Measurements from ENCODE around the gene PNMT.
A peak's percentile ranks its signal among the peaks of the same experiment; 100 is the strongest.

Gene PNMT

DNA sequence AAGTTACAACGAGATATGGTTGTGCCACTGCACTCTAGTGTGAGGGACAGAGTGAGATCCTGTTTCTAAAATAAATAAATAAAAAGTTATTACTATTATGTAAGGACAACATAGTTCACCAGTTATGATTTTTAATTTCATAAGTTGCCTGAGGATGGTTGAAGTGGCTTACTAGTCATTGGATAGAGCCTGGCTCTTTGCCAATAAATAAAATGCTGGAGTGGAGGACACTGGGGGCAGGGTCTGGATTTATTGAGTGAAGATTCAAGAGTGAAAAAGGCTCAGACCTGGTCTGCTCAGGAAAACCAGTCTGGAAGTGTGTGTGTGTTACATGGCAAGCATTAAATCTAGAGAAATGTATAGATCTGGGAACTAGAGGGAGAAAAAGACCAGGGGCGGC, 29.2 kb upstream of the PNMT start:
- CTCF ChIA-PET = interaction anchor here (1.5 to 18.2 kb wide), 3 partner anchors 8 to 17 kb away, joined by 5 to 200 read pairs (median 21); no protein-coding TSS in a partner anchor
- Mint-ChIP-seq H3K27ac (no peak overlapping the region), H3K4me1 (peaks cover 64% of the 10 kb centered on the region), H3K9me3 (no peaks in the 10 kb centered on the region), H3K27me3 (peaks cover 4% of the 10 kb centered on the region), H3K4me3 (peak overlapping the region; percentile 22), H3K36me3 (peaks cover 13% of the 10 kb centered on the region)
- DNase-seq = no peak

DNA sequence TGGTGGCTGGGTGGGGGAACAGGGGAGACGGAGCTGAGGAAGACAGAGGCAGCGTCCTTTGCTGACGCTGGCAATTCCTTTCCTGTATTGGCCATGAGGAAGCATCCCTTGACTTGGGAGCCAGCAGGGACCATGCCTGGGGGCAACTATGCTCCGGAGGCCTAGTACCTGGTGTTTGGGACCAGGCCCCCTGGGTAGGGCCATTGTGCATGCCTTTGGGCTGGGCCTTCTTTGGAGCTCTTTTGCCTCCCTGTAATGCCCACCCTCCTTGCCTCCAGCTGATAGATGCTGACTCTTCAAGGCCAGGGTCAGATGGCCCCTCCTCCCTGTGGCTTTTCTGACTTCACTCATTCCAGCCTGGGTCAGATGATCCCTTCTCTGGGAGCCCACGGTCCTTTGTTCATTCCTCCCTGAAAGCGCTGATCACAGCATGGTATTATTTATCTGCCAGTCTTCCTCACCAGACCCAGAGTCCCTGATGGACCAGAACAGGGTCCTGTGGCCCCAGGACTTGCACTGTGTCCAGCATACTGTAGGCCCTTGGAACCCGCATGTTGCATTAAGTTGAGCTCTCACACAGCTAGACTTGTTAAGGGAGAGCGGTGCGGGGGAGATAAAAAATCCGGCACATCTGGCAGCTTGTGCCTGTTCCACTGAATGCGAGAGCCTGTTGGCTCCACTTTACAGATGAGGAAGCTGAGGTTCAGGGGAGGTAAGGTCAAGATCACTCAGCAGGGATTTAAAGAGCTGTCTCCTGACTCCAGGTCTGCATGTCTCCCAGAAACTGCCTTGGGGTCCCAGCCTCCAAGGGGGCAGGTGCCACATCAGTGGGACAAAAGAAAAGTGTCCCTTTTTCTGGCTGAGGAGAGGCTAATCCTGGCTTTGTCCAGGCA, 28.4 kb upstream of the PNMT start:
- no peak overlapping the region for H3K4me3 Mint-ChIP-seq

DNA sequence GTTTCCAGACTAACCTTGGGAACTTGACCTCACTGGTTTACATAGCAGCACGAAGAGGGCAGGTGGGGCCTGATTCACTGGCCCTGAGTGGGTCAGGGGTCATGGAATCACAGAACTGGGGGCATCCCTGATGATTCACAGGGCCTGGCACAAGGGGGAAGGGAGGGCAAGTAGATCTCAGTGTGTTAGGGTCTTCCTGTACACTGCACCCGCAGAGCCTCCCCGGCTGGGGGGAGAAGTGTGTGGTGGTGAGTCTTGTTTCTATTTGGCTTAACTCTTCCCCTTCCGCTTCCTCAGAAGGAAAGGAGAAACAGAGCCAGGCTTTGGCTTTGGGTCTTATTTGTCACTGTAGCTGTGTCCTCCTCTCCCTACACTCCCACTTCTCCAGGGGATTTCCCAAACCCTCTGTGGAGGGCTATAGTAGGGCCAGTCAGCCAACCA, 27.6 kb upstream of the PNMT start:
- CTCF ChIA-PET = interaction anchor here (1.5 to 18.2 kb wide), 3 partner anchors 10 to 18 kb away, joined by 5 to 200 read pairs (median 21); no protein-coding TSS in a partner anchor
- Mint-ChIP-seq H3K27ac (no peak overlapping the region), H3K9me3 (no peaks in the 10 kb centered on the region), H3K36me3 (peaks cover 14% of the 10 kb centered on the region), H3K4me1 (peaks cover 62% of the 10 kb centered on the region), H3K4me3 (no peak overlapping the region), H3K27me3 (no peaks in the 10 kb centered on the region)
- DNase-seq = no peak

More for the DNA sequence above, 28.4 kb upstream of the PNMT start:
- Mint-ChIP-seq H3K27ac (no peak overlapping the region), H3K27me3 (no peaks in the 10 kb centered on the region), H3K36me3 (peaks cover 13% of the 10 kb centered on the region), H3K9me3 (no peaks in the 10 kb centered on the region), H3K4me1 (peaks cover 64% of the 10 kb centered on the region)
- CTCF ChIA-PET = interaction anchor here (1.5 to 18.2 kb wide), 3 partner anchors 9 to 18 kb away, joined by 5 to 200 read pairs (median 21); no protein-coding TSS in a partner anchor
- DNase-seq = no peak

DNA sequence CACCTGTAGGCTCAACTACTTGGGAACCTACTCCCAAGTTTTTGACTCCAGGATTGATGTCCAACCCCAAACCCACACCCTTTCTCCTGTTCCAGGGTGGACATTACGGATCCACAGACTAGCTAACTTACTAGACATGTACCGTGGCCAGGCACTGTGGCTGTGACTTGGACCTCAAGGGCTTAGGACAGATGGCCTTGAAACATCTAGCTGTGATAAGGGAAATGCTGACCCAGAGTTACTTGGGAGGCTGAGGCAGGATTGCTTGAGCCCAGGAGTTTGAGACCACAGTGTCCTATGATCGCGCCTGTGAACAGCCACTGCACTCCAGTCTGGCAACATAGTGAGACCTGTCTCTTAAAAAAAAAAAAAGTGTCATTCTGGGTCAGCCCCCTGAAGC, 27.2 kb upstream of the PNMT start:
- CTCF ChIA-PET = interaction anchor here (1.0 to 18.2 kb wide), 4 partner anchors 8 to 39 kb away, joined by 3 to 200 read pairs (median 12); no protein-coding TSS in a partner anchor

DNA sequence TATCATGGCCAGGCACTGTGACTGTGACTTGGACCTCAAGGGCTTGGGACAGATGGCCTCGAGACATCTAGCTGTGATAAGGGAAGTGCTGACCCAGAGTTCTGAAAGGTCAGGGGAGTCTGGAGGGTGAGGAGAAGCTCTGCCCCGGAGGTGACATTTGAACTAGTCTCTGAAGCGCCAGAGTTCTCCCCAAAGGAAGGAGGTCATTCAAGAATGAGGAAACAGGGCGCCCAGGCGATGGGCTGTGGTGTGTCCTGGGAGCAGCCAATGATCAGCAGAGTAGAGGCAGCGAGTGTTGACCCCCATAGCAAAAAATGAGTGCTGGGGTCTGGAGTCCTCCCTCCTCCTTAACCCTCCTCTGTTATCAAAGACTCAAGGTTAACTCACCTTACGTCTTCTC, 26.4 kb upstream of the PNMT start:
- Mint-ChIP-seq H3K36me3 (peaks cover 14% of the 10 kb centered on the region), H3K27ac (no peak overlapping the region), H3K9me3 (no peaks in the 10 kb centered on the region), H3K27me3 (no peaks in the 10 kb centered on the region), H3K4me1 (peaks cover 54% of the 10 kb centered on the region), H3K4me3 (no peak overlapping the region)
- CTCF ChIA-PET = interaction anchor here (0.9 to 18.2 kb wide), 4 partner anchors 9 to 38 kb away, joined by 3 to 200 read pairs (median 4); no protein-coding TSS in a partner anchor
- no peak for DNase-seq

More for the DNA sequence above, 27.2 kb upstream of the PNMT start:
- peaks cover 14% of the 10 kb centered on the region for H3K36me3 Mint-ChIP-seq
- peaks cover 59% of the 10 kb centered on the region for H3K4me1 Mint-ChIP-seq
- no peaks in the 10 kb centered on the region for H3K27me3 Mint-ChIP-seq
- DNase-seq = no peak
- no peak overlapping the region for H3K4me3 Mint-ChIP-seq
- no peak overlapping the region for H3K27ac Mint-ChIP-seq
- no peaks in the 10 kb centered on the region for H3K9me3 Mint-ChIP-seq

DNA sequence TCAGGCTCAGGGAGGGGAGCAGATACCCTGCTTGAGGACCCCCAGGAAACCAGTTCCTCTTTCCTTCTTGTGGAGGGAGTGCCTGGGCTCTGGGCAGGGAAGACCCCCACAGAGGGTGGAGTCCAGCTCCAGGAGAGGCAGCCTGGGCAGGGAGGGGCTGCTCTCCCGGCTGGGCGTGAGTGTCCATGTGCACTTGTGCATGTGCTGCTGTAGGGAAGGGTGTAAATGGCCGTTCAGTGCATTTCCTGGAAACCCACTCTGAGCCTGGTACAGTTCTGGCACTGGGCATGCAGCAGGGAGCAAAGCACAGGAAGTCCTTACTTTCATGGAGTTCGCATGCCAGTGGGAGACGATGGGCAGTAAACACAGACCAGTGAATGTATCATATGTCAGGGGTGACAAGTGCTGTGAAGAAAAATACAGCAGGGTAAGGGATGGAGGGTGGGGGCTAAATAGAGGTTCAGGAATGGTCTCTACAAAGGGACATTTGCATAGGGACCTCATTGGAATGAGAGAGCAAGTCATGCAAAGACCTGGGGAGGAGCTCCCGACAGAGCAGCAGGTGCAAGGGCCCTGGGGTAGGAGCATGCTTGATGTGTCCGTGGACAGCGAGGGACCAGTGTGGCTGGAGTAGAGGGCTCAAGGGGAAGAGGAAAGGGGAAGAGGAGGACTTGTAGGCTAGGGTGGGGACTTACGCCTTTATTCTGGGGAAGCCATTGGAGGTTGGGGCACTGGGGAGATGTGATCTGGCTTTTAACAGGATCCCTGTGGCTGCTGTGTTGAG, 25.8 kb upstream of the PNMT start:
- CTCF ChIA-PET = interaction anchor here (0.9 to 18.2 kb wide), 6 partner anchors 8 to 20 kb away, joined by 4 to 200 read pairs (median 6); no protein-coding TSS in a partner anchor

DNA sequence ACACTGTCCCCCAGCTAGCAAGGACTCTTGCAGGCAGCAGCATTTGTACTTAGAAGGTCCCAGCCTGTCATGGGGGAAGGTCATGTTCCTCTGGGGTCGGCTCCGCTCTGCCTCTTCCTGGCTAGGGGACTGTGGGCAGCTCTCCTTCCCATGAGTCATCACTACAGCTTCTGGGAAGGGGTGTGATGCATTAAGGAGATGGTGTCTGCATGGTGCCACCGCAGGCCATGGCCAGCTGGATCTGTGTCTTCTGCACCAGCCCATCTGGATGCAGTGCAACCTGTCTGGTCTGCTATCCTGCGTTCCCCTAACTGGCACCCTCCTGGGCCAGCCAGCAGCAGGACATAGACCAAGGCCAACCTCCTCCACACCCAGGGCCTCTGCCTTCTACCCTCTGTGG, 25.0 kb upstream of the PNMT start:
- no peak for DNase-seq
- no peaks in the 10 kb centered on the region for H3K9me3 Mint-ChIP-seq
- peaks cover 13% of the 10 kb centered on the region for H3K36me3 Mint-ChIP-seq
- peaks cover 46% of the 10 kb centered on the region for H3K4me1 Mint-ChIP-seq
- no peak overlapping the region for H3K4me3 Mint-ChIP-seq
- H3K27ac Mint-ChIP-seq = no peak overlapping the region
- CTCF ChIA-PET = interaction anchor here (0.6 to 18.2 kb wide), 6 partner anchors 8 to 497 kb away, joined by 3 to 200 read pairs (median 5); partner anchors contain the start of gene CASC3
- H3K27me3 Mint-ChIP-seq = no peaks in the 10 kb centered on the region

More for the DNA sequence above, 25.8 kb upstream of the PNMT start:
- H3K4me1 Mint-ChIP-seq = peaks cover 54% of the 10 kb centered on the region
- no peak overlapping the region for H3K4me3 Mint-ChIP-seq
- H3K9me3 Mint-ChIP-seq = no peaks in the 10 kb centered on the region
- H3K27ac Mint-ChIP-seq = no peak overlapping the region
- no peaks in the 10 kb centered on the region for H3K27me3 Mint-ChIP-seq
- no peak for DNase-seq
- H3K36me3 Mint-ChIP-seq = peaks cover 14% of the 10 kb centered on the region

DNA sequence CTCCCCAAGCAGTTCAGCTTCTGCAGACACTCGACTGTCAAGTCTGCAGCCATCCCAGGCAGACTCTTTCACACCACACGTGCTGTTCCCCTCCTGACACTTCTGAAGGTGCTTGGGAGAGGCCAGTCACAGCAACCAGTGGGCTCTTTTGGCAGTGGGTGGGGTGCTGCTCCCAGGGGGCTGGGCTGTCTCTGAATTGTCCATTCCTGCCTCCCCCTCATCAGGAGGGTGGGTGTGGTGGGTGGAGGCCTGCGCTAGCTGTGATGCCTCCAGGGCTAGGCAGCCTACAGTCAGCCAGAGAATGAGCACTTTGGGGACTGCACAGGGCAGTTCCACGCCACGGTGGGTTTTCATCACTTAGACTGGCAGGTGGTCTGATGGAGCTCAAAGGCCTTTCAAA, 21.0 kb upstream of the PNMT start:
- H3K27ac Mint-ChIP-seq = no peak overlapping the region

DNA sequence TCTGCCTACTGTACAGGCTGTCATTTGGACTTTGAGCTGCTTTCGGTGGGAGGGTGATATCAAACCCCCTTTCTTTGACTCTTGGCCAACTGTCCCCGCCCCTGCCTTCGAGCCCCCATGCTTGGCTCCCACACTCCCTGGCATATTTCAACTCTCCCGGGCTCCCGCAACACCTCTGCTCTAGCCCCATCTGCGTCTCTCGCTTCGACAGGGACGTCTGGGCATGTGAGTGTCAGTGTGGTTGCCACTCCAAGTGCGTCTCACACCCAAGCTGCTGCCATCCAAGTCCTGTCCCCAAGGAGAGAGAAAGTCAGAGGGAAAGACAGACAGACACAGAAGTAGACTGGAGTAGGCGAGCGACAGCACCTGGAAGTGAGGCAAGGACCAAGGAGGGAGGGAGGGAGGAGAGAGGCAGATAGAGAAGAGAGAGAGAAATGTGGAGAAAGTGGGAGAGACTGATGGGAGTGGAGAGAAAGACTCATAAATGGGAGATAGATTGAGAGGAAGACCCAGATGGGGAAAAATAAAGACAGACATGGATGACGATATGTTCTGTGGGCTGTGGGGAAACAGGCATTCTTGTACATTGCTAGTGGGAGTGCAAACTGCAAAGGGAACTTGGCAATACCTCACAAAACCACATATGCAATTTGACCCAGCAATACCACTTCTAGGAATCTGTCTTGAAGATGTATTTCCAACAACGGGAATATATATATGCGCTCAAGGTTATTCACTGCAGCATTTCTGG, 19.5 kb upstream of the PNMT start:
- H3K27me3 Mint-ChIP-seq = no peaks in the 10 kb centered on the region
- peaks cover 16% of the 10 kb centered on the region for H3K36me3 Mint-ChIP-seq
- H3K9me3 Mint-ChIP-seq = no peaks in the 10 kb centered on the region
- H3K4me1 Mint-ChIP-seq = peaks cover 23% of the 10 kb centered on the region
- no peak for DNase-seq
- CTCF ChIA-PET = interaction anchor here (6.8 to 18.2 kb wide), 2 partner anchors 16 to 27 kb away, joined by 55 to 200 read pairs; no protein-coding TSS in a partner anchor
- H3K27ac Mint-ChIP-seq = peak overlapping the region; percentile 8
- no peak overlapping the region for H3K4me3 Mint-ChIP-seq

More for the DNA sequence above, 21.0 kb upstream of the PNMT start:
- no peaks in the 10 kb centered on the region for H3K9me3 Mint-ChIP-seq
- CTCF ChIA-PET = interaction anchor here (1.5 to 18.2 kb wide), 2 partner anchors 24 to 25 kb away, joined by 3 to 200 read pairs; no protein-coding TSS in a partner anchor
- peaks cover 27% of the 10 kb centered on the region for H3K4me1 Mint-ChIP-seq
- peaks cover 15% of the 10 kb centered on the region for H3K36me3 Mint-ChIP-seq
- H3K27me3 Mint-ChIP-seq = no peaks in the 10 kb centered on the region
- H3K4me3 Mint-ChIP-seq = no peak overlapping the region
- DNase-seq = no peak

DNA sequence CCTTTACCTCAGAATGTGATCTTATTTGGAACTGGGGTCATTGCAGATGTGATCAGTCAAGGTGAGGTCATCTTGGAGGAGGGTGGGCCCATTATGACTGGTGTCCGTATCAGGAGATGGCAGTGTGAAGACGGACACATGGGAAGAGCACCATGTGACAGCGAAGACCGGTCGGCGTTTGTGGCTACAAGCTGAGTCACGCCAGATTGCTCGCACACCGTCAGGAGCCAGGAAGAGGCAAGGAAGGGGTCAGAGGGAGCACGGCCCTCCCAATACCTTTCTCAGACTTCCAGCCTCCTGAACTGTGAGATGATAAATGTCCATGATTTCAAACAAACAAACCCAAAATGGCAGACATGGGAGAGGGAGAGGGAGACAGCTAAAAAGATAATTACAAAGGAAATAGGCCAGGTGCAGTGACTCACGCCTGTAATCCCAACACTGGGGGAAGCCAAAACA, 18.1 kb upstream of the PNMT start:
- H3K4me3 Mint-ChIP-seq = no peak overlapping the region
- no peaks in the 10 kb centered on the region for H3K9me3 Mint-ChIP-seq
- H3K4me1 Mint-ChIP-seq = peaks cover 29% of the 10 kb centered on the region
- peaks cover 19% of the 10 kb centered on the region for H3K36me3 Mint-ChIP-seq
- no peaks in the 10 kb centered on the region for H3K27me3 Mint-ChIP-seq
- CTCF ChIA-PET = interaction anchor here (1.5 to 18.2 kb wide), 3 partner anchors 16 to 28 kb away, joined by 5 to 200 read pairs (median 55); no protein-coding TSS in a partner anchor
- H3K27ac Mint-ChIP-seq = no peak overlapping the region
- DNase-seq = no peak

DNA sequence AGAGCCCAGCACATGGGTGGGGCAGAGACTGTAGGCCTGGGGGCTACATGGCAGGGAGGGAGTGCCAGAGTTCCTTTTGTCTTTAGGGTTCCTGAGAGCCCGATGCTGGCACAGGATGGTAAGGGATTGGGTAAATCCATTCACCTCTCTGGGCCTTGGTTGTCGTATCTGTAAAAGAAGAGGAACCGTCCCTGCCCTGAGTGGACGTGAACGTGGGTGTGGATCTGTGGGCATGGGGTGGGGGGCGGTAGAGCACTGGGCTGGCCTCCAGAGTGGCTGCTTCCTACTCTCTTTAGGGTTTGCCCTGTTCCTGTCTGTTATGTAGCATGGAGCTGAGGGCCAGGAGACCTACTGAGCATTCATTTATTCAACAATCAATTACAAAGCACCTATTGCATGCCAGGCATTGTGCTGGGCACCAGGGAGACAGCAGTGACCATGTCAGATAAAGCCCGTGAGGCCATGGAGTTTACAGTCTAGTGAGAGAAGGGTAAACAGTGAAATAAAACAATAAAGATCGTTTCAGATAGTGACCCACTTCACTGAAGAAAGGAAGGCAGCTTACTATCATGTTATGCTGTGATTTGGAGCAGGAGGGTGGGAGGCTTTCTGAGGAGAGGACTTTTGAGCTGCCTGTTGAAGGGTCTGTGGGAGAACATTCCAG, 16.2 kb upstream of the PNMT start:
- Mint-ChIP-seq H3K4me1 (peaks cover 36% of the 10 kb centered on the region), H3K27ac (peak overlapping the region; percentile 19), H3K27me3 (no peaks in the 10 kb centered on the region), H3K4me3 (no peak overlapping the region), H3K36me3 (peaks cover 26% of the 10 kb centered on the region), H3K9me3 (no peaks in the 10 kb centered on the region)
- DNase-seq = no peak
- CTCF ChIA-PET = interaction anchor here (0.6 to 18.2 kb wide), 8 partner anchors 10 to 61 kb away, joined by 3 to 200 read pairs (median 10); no protein-coding TSS in a partner anchor

DNA sequence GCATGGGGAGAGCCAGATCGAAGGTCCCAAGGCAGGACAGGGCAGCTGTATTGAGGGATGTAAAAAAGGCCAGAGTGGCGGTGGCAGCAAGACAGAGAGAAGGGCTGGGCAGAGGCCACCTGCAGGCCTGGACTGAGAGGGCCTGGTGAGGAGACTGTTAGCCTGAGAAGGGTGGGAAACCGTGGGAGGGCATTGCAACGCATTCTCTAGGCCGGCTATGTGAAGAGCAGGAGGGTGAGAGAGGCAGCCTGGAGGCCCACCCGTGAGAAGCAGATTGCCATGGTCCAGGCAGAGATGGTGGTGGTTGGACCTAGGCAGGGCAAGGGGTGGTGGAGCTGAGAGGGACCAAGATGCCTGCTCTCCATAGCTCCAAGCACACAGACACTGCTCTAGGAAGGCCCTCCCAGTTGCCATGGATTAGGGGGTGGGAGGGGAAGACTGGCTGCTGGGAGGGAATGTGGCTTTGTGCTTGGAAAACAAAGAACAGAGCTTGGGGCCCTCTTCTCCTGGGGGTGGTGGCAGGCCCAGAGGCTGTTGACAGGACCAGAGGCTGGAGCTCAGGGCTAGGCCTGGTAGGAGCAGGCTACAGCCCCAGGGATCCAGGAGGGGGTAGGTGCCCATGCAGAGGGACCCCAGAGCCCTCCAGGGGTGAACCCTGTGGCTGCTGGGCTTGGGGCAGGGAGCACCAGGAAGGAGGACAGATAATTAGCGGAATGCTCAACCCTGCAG, 15.5 kb upstream of the PNMT start:
- Mint-ChIP-seq H3K9me3 (no peaks in the 10 kb centered on the region), H3K27ac (peak overlapping the region; percentile 49), H3K36me3 (peaks cover 25% of the 10 kb centered on the region), H3K4me1 (peaks cover 36% of the 10 kb centered on the region), H3K4me3 (no peak overlapping the region), H3K27me3 (no peaks in the 10 kb centered on the region)
- CTCF ChIA-PET = interaction anchor here (0.6 to 18.2 kb wide), 8 partner anchors 10 to 100 kb away, joined by 3 to 200 read pairs (median 10); no protein-coding TSS in a partner anchor
- no peak for DNase-seq

Measured in activated naive CD4-positive, alpha-beta T cell treated with anti-CD3 and anti-CD28 coated beads, Interleukin-2, amount 10 ng/mL, durations not matched to agents 7 days and 5 days (primary cell).